NB4 (cell line): ENCODE data around the gene KCNK2.

Source experiments
- DNase-seq: peaks from one replicate; pipeline ENCODE4 v3.0.0; 2010; ENCODE audit warnings: low read depth
- H3K4me3 ChIP-seq: one replicate; pipeline ENCODE4 v1.5.1; 2011; ENCODE audit warnings: mild to moderate bottlenecking, low read depth, low read length, moderate library complexity
- CTCF ChIP-seq: IDR thresholded peaks from one replicate; pipeline ENCODE4 v1.5.1; 2012; ENCODE audit warnings: low read depth, low read length
- MAX ChIP-seq: IDR thresholded peaks from 2 replicates; pipeline ENCODE4 v1.6.1; 2011; ENCODE audit warnings: low read depth, low read length
- MYC ChIP-seq: IDR thresholded peaks from 2 replicates; pipeline ENCODE4 v1.6.1; 2011; ENCODE audit warnings: low read depth, low read length
- POLR2A ChIP-seq: IDR thresholded peaks from 2 replicates; pipeline ENCODE4 v1.6.1; 2011; ENCODE audit warnings: mild to moderate bottlenecking; ENCODE audit not compliant: insufficient read length; ENCODE audit errors: extremely low read depth

KCNK2 gene

GRCh38 chr1:215250913-215251312 is 168.4 kb downstream of the KCNK2 start:
- TF ChIP-seq MYC (no peak), CTCF (no peak)
- no peak overlapping the region for H3K4me3 ChIP-seq
- DNase-seq: no peak

GRCh38 chr1:215251428-215251827 is 168.9 kb downstream of the KCNK2 start:
- no peak overlapping the region for H3K4me3 ChIP-seq
- no peak for TF ChIP-seq CTCF
- TF ChIP-seq MYC: no peak
- no peak for TF ChIP-seq MAX
- no peak for TF ChIP-seq POLR2A
- DNase-seq: no peak

- TF ChIP-seq MYC (no peak), POLR2A (no peak), CTCF (no peak), MAX (no peak)
These were observed 169.6 kb downstream of the KCNK2 start for GRCh38 chr1:215252164-215252563.

GRCh38 chr1:215256936-215257679 is 174.6 kb downstream of the KCNK2 start:
- peak; percentile 11 for DNase-seq
- TF ChIP-seq MAX (no peak), POLR2A (no peak), CTCF (no peak)
- no peak overlapping the region for H3K4me3 ChIP-seq

More at GRCh38 chr1:215252164-215252563, 169.6 kb downstream of the KCNK2 start:
- no peak overlapping the region for H3K4me3 ChIP-seq
- DNase-seq: no peak

- no peak for DNase-seq
- TF ChIP-seq MYC (no peak), MAX (no peak), POLR2A (no peak), CTCF (no peak)
- no peak overlapping the region for H3K4me3 ChIP-seq
These were observed 178.2 kb downstream of the KCNK2 start for GRCh38 chr1:215260711-215261110.

GRCh38 chr1:215262106-215262505 is 179.6 kb downstream of the KCNK2 start:
- H3K4me3 ChIP-seq: no peak overlapping the region
- TF ChIP-seq MYC: no peak
- no peak for DNase-seq
